ENCODE measurements around the gene EEF1A1.
"Not testable (repeated sequence)": the region's sequence is repeated elsewhere in the genome, so short reads cannot be mapped to it uniquely, and the experiment has no call there.

Gene EEF1A1

DNA sequence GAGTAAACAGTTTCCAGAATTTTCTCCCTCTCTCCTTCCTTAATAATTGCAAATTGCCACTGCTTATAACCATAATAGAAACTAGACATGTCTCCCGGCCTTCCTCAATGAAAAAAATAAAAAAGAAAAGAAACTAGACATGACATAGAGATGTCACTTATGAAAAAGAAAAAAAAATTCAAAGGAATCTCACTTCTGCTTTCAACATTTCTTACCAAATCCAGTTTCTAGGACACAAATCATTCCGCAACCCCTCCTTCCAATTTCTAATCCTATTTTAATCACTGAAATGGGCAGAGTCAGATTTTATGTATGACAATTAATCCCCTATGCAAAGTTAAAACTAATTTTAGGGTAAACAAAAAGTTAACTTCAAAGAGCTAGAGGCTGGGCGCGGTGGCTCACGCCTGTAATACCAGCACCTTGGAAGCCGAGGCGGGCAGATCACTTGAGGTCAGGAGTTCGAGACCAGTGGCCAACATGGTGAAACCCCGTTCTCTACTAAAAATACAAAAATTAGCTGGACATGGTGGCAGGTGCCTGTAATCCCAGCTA lies 40.1 kb upstream of the EEF1A1 start:
- no peak overlapping the region for H3K4me3 ChIP-seq (ENCODE audit: low read depth, low read length)
- TF ChIP-seq, protein P1, sequence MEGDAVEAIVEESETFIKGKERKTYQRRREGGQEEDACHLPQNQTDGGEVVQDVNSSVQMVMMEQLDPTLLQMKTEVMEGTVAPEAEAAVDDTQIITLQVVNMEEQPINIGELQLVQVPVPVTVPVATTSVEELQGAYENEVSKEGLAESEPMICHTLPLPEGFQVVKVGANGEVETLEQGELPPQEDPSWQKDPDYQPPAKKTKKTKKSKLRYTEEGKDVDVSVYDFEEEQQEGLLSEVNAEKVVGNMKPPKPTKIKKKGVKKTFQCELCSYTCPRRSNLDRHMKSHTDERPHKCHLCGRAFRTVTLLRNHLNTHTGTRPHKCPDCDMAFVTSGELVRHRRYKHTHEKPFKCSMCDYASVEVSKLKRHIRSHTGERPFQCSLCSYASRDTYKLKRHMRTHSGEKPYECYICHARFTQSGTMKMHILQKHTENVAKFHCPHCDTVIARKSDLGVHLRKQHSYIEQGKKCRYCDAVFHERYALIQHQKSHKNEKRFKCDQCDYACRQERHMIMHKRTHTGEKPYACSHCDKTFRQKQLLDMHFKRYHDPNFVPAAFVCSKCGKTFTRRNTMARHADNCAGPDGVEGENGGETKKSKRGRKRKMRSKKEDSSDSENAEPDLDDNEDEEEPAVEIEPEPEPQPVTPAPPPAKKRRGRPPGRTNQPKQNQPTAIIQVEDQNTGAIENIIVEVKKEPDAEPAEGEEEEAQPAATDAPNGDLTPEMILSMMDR (conservative IDR thresholded peaks at IDR 0.05; ENCODE audit: low read depth, low read length) = no peak
- DNase-seq (ENCODE audit: low read depth) = no peak

GRCh38 chr6:73560182-73560732 lies 39.4 kb upstream of the EEF1A1 start:
- no peak overlapping the region for H3K4me3 ChIP-seq (ENCODE audit: low read depth, low read length)
- DNase-seq (ENCODE audit: low read depth) = no peak
- TF ChIP-seq, protein P1 (conservative IDR thresholded peaks at IDR 0.05; ENCODE audit: low read depth, low read length) = no peak

- not testable (repeated sequence) for H3K4me3 ChIP-seq (ENCODE audit: low read depth, low read length); DNase-seq (ENCODE audit: low read depth)
Observed at GRCh38 chr6:73559399-73559794, 38.6 kb upstream of the EEF1A1 start.

DNA sequence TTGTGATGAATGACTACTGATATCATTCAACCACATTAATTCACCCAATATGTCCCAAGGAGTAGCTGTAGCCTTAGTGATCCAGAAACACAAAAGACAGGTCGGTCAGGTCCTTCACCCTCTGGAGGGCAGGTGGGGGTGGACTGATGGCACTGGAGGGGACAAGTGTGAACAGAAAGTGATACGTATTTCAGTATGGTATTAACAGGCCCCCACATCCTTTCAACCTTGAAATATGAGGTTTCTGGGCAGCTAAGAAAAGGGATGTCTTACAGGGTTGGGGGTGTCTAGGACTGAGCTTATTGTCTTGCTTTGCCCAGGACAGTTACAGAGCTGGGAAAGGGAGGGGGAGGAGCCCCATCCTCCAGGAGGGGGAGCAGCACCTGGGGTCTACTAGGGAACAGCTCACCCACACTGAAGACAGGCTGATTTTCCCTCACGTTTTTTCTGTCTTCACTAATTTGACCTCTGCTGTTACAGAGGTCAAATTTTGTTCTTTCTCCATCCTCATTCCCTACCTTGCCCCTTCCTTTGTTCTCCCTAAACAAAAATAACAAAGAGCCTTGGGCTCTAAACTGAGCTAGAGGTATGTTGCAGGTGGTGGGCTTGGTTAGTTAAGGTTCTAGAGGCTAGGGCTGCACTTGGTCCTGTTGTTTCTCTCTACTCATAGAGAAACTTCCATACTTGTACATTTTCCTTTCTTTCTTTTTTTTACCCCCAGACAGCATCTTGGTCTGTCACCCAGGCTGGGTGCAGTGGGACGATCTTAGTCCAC lies 38.0 kb upstream of the EEF1A1 start:
- DNase-seq (ENCODE audit: low read depth) = no peak
- no peak overlapping the region for H3K4me3 ChIP-seq (ENCODE audit: low read depth, low read length)
- TF ChIP-seq, protein P1 (conservative IDR thresholded peaks at IDR 0.05; ENCODE audit: low read depth, low read length) = no peak

DNA sequence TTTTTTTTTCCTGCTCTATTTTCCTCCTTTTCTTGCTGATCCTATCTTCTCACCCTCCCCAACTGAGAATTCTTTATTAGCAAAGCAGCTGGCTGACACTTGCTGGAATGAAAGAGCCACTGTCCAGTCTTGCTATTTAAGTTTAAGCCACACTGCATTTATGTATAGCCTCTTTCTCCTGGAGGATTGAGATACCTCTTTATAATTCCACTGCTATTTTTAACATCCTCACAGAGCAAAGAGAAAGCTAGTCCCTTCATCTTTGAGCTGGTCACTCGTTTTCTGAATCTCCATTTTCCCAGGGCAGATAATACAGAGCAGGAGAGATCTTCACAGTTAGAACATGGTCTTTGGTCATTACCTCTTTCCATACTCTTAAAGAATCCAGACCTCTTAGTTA lies 36.0 kb upstream of the EEF1A1 start:
- TF ChIP-seq, protein P1 (conservative IDR thresholded peaks at IDR 0.05; ENCODE audit: low read depth, low read length) = no peak
- DNase-seq (ENCODE audit: low read depth) = no peak
- no peak overlapping the region for H3K4me3 ChIP-seq (ENCODE audit: low read depth, low read length)

DNA sequence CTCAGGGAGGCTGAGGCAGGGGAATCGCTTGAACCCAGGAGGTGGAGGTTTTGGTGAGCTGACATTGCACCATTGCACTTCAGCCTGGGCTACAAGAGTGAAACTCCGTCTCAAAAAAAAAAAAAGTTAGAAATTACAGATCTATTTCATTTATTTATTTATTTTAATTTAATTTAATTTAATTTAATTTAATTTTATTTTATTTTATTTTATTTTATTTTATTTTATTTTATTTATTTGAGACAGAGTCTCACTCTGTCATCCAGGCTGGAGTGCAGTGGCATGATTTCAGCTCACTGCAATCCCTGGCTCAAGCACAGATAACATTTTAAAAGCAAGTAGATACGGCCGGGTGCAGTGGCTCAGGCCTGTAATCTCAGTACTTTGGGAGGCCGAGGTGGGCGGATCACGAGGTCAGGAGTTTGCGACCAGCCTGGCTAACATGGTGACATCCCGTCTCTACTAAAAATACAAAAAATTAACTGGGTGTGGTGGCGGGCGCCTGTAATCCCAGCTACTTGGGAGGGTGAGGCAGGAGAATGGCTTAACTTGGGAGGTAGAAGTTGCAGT lies 34.6 kb upstream of the EEF1A1 start:
- H3K4me3 ChIP-seq (ENCODE audit: low read depth, low read length); DNase-seq (ENCODE audit: low read depth): not testable (repeated sequence)

GRCh38 chr6:73551115-73551514 lies 30.3 kb upstream of the EEF1A1 start:
- H3K4me3 ChIP-seq (ENCODE audit: low read depth, low read length); DNase-seq (ENCODE audit: low read depth): not testable (repeated sequence)

DNA sequence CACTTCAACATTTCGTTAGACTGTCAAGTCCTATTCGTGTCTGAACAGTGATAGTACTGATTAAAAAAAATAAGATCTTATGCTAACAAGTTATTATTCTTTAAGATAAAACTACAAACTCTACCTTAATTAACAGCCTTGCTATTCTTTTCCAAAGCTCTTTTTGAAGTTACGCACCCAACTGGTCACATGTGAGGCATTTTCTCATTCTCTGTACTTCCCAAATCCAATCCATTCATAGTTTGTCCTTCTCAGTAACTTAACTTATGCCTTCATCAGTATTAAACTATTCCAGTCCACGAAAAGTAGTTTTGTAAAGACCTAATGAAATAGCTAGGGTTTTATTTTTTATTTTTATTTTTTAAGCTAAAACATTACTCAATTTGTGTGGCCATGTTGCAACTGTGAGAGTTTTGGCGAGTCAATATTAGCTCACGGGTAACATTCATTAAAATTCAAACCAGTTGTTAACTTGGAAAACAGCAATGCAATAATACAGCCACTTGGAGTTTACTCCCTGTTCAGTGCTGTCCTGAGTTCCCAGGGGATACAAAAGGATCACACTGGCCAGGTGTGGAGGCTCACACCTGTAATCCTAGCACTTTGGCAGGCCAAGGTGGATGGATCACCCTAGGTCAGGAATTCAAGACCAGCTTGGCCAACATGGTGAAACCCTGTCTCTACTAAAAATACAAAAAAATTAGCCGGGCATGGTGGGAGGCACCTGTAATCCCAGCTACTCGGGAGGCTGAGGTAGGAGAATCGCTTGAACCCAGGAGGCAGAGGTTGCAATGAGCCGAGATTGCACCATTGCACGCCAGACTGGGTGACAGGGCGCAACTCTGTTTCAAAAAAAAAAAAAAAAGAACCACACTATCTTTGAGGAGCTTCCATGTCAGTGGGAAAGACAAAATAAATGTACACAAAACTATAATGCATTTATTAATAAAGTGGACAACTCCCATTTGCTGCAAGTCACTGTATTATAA lies 27.9 kb upstream of the EEF1A1 start:
- no peak overlapping the region for H3K4me3 ChIP-seq (ENCODE audit: low read depth, low read length)
- DNase-seq (ENCODE audit: low read depth) = no peak
- TF ChIP-seq, protein P1 (conservative IDR thresholded peaks at IDR 0.05; ENCODE audit: low read depth, low read length) = no peak

All from choroid plexus epithelial cell (primary cell).